Fibroblast of lung (primary cell): ENCODE data around the gene CTBP1. TPM values are rescaled to one million over a fixed set of nuclear protein-coding genes. Genes with fewer than 3 reads are reported as not detected.
"Not testable (repeated sequence)": the region's sequence is repeated elsewhere in the genome, so short reads cannot be mapped to it uniquely, and the experiment has no call there.

Experiments used
- DNase-seq, 2 donors: peaks; one replicate each; pipeline versions ENCODE4 v3.0.0 to v3.0.0-alpha.2; 2010; ENCODE audit warnings: low read depth in 2 of 2
- H2AFZ ChIP-seq: 2 replicates; pipeline ENCODE4 v1.5.1; 2012; ENCODE audit warnings: low read length, control low read depth, inconsistent platforms
- H3K27ac ChIP-seq: 2 replicates; pipeline ENCODE4 v1.5.1; 2011; ENCODE audit warnings: low read length, control low read depth; ENCODE audit not compliant: insufficient read depth
- H3K27me3 ChIP-seq: 2 replicates; pipeline ENCODE4 v1.5.1; 2011; ENCODE audit warnings: mild to moderate bottlenecking, low read length; ENCODE audit not compliant: control insufficient read depth, insufficient read depth
- H3K36me3 ChIP-seq: 2 replicates; pipeline ENCODE4 v1.5.1; 2011; ENCODE audit warnings: low read length; ENCODE audit not compliant: control insufficient read depth, insufficient read depth
- H3K4me1 ChIP-seq: 2 replicates; pipeline ENCODE4 v1.5.1; 2011; ENCODE audit warnings: low read length; ENCODE audit not compliant: control insufficient read depth, insufficient read depth; ENCODE audit errors: extremely low read depth
- H3K4me2 ChIP-seq: 2 replicates; pipeline ENCODE4 v1.5.1; 2011; ENCODE audit warnings: low read length, control low read depth; ENCODE audit not compliant: insufficient read depth; ENCODE audit errors: extremely low read depth
- H3K4me3 ChIP-seq, 4 experiments: fragments of 200-600 bp in 1 of 4; sonication (generic) in 1 of 4; replicated peaks in 1 of 4; 2 replicates each; pipeline ENCODE4 v1.5.1; 2011 to 2016; ENCODE audit warnings: low read length in 4 of 4, low read depth in 3 of 4, mild to moderate bottlenecking in 3 of 4, control low read depth in 2 of 4, inconsistent platforms in 1 of 4, mixed read lengths in 1 of 4; ENCODE audit not compliant: insufficient read depth in 1 of 4; ENCODE audit errors: control extremely low read depth in 1 of 4
- H3K79me2 ChIP-seq: 2 replicates; pipeline ENCODE4 v1.5.1; 2012; ENCODE audit warnings: mild to moderate bottlenecking, low read length, inconsistent platforms; ENCODE audit not compliant: control insufficient read depth, insufficient read depth
- H3K9ac ChIP-seq: 2 replicates; pipeline ENCODE4 v1.5.1; 2011; ENCODE audit warnings: mild to moderate bottlenecking, low read length, control low read depth; ENCODE audit not compliant: insufficient read depth
- H3K9me3 ChIP-seq: 2 replicates; pipeline ENCODE4 v1.5.1; 2012; ENCODE audit warnings: low read depth, low read length; ENCODE audit not compliant: control insufficient read depth, insufficient read depth
- H4K20me1 ChIP-seq: 2 replicates; pipeline ENCODE4 v1.5.1; 2011; ENCODE audit warnings: low read length; ENCODE audit not compliant: control insufficient read depth, insufficient read depth; ENCODE audit errors: extremely low read depth
- EZH2 ChIP-seq: IDR thresholded peaks from 2 replicates; pipeline ENCODE4 v1.5.1; 2012; ENCODE audit warnings: low read length, control low read depth, mild to moderate bottlenecking; ENCODE audit errors: missing control alignments
- polyA plus RNA-seq, 2 donors: library from polyadenylated mRNA; depleted of rRNA in 1 of 2; stranded (reverse) in 1 of 2; unstranded in 1 of 2; fragments of >200 nt; gene quantifications; 2 replicates each; pipeline ENCODE4 v1.2.1, GENCODE V29; 2011 to 2012; ENCODE audit warnings: missing spikeins in 1 of 2
- total RNA-seq: library from RNA; depleted of rRNA; stranded (reverse); fragments of >200 nt; gene quantifications from 2 replicates; pipeline ENCODE4 v1.2.1, GENCODE V29; 2014
- TF ChIP-seq, protein P1 (sequence below), 2 donors: IDR thresholded peaks in 1 of 2; conservative IDR thresholded peaks in 1 of 2; 1 replicate in 1 of 2; 2 replicates in 1 of 2; pipeline ENCODE4 v1.5.1; 2011 to 2012; ENCODE audit warnings: low read length in 2 of 2, control low read depth in 1 of 2, inconsistent platforms in 1 of 2, low read depth in 1 of 2, mild to moderate bottlenecking in 1 of 2

Gene CTBP1
- total and polyA plus RNA-seq, 2 donors (not counting 1 experiment from before 2014, with no cell fraction given), result 78.2 to 249 TPM

DNA sequence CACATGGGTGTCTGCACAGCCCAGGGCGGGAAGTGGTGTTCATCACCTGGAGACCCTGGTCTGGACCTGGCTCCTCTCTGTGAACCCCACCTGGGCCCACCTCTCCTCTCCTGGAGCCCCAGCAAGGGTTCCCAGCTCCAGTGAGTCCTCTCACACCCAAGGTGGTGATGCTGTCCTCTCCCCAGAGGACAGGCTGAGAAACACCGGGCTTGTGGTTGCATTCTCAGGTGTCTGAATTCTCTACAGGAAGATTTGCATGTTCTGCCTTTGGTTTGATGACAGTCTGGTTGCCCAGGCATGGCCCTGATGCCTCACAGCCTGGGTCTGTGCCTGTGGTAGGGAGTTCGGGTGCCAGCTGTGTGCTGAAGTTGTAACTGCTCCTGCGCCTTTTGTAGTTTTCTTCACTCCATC lies 44.6 kb upstream of the CTBP1 start:
- Histone ChIP-seq H3K36me3 (peaks cover 5% of the 10 kb centered on the region), H3K9ac (no peak overlapping the region), H3K4me1 (peaks cover 7% of the 10 kb centered on the region), H3K4me3 (no peak overlapping the region), H4K20me1 (no peaks in the 10 kb centered on the region), H3K9me3 (no peaks in the 10 kb centered on the region), H3K79me2 (peaks cover 79% of the 10 kb centered on the region), H2AFZ (no peak overlapping the region), H3K27me3 (no peaks in the 10 kb centered on the region), H3K27ac (no peak overlapping the region), H3K4me2 (no peak overlapping the region)
- no peak for DNase-seq
- TF ChIP-seq EZH2, result no peak
- TF ChIP-seq, protein P1, sequence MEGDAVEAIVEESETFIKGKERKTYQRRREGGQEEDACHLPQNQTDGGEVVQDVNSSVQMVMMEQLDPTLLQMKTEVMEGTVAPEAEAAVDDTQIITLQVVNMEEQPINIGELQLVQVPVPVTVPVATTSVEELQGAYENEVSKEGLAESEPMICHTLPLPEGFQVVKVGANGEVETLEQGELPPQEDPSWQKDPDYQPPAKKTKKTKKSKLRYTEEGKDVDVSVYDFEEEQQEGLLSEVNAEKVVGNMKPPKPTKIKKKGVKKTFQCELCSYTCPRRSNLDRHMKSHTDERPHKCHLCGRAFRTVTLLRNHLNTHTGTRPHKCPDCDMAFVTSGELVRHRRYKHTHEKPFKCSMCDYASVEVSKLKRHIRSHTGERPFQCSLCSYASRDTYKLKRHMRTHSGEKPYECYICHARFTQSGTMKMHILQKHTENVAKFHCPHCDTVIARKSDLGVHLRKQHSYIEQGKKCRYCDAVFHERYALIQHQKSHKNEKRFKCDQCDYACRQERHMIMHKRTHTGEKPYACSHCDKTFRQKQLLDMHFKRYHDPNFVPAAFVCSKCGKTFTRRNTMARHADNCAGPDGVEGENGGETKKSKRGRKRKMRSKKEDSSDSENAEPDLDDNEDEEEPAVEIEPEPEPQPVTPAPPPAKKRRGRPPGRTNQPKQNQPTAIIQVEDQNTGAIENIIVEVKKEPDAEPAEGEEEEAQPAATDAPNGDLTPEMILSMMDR (conservative IDR thresholded peaks at IDR 0.05 in 1 of 2, IDR thresholded peaks at IDR 0.05 in 1 of 2; ENCODE audit: low read depth in 1 of 2, low read length in 2 of 2), result no peak

- Histone ChIP-seq H3K79me2 (peaks cover 71% of the 10 kb centered on the region), H3K4me2 (peak overlapping the region; percentile 3)
- DNase-seq, H4K20me1 ChIP-seq, H3K27ac ChIP-seq, H3K4me1 ChIP-seq, H3K4me3 ChIP-seq, H3K9me3 ChIP-seq, H3K27me3 ChIP-seq, H3K36me3 ChIP-seq, H2AFZ ChIP-seq, H3K9ac ChIP-seq: not testable (repeated sequence)
These were observed 43.7 kb upstream of the CTBP1 start for GRCh38 chr4:1292703-1293011.

GRCh38 chr4:1291996-1292702 lies 43.2 kb upstream of the CTBP1 start:
- Histone ChIP-seq H3K79me2 (peaks cover 66% of the 10 kb centered on the region), H3K27me3 (no peaks in the 10 kb centered on the region), H3K9me3 (no peaks in the 10 kb centered on the region), H4K20me1 (no peaks in the 10 kb centered on the region), H2AFZ (no peak overlapping the region), H3K27ac (no peak overlapping the region), H3K36me3 (peaks cover 3% of the 10 kb centered on the region), H3K4me2 (peak overlapping the region; percentile 23), H3K4me1 (peaks cover 7% of the 10 kb centered on the region), H3K4me3 (no peak overlapping the region), H3K9ac (no peak overlapping the region)
- no peak for DNase-seq
- no peak for TF ChIP-seq EZH2
- TF ChIP-seq, protein P1 (conservative IDR thresholded peaks at IDR 0.05 in 1 of 2, IDR thresholded peaks at IDR 0.05 in 1 of 2; ENCODE audit: low read depth in 1 of 2, low read length in 2 of 2), result no peak
